Ovary (tissue), 3 donors: Measurements from ENCODE around the gene CREG2.

ENCODE experiments used
- EP300 ChIP-seq: sonication (generic); formaldehyde crosslinking; IDR thresholded peaks from one replicate; pipeline ENCODE4 v1.6.1; 2017; ENCODE audit warnings: antibody characterized with exemption
- POLR2A ChIP-seq: fragments of 450-650 bp; IDR thresholded peaks from one replicate; pipeline ENCODE4 v1.6.1; 2017; ENCODE audit warnings: antibody characterized with exemption, mild to moderate bottlenecking, moderate library complexity
- TF ChIP-seq, protein P1 (sequence below), 3 donors: fragments of 450-650 bp in 2 of 3; fragments of 200-600 bp in 1 of 3; IDR thresholded peaks; one replicate each; pipeline versions ENCODE4 v1.5.1 to v1.8.0; 2016 to 2022; ENCODE audit warnings: antibody characterized with exemption in 3 of 3, mild to moderate bottlenecking in 1 of 3
- donor health status: DM: no; HTN: no; CAD: no.

DNA sequence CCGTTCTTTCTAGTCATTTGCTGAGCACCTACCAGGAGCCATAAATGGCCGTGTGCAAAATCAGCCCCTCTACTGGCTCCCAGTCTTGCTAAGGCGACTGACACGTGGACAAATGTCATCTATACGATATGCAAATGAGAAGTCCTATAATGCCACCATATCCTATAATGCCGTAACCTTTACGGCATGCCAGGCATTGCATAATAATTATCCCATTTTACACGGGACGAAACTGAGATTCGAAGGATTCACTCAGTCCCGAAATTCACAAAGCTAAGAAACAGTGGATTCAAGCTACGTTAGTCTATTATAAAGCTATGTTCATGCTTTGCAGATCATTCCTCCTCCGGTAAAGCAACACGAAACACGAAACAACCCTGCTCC, 44.7 kb downstream of the CREG2 start:
- TF ChIP-seq, protein P1, sequence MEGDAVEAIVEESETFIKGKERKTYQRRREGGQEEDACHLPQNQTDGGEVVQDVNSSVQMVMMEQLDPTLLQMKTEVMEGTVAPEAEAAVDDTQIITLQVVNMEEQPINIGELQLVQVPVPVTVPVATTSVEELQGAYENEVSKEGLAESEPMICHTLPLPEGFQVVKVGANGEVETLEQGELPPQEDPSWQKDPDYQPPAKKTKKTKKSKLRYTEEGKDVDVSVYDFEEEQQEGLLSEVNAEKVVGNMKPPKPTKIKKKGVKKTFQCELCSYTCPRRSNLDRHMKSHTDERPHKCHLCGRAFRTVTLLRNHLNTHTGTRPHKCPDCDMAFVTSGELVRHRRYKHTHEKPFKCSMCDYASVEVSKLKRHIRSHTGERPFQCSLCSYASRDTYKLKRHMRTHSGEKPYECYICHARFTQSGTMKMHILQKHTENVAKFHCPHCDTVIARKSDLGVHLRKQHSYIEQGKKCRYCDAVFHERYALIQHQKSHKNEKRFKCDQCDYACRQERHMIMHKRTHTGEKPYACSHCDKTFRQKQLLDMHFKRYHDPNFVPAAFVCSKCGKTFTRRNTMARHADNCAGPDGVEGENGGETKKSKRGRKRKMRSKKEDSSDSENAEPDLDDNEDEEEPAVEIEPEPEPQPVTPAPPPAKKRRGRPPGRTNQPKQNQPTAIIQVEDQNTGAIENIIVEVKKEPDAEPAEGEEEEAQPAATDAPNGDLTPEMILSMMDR (IDR thresholded peaks at IDR 0.05), result no peak
- TF ChIP-seq POLR2A (no peak), EP300 (no peak)
